ENCODE results near the gene NSF.
"Not testable (repeated sequence)": the region's sequence is repeated elsewhere in the genome, so short reads cannot be mapped to it uniquely, and the experiment has no call there.

DNA sequence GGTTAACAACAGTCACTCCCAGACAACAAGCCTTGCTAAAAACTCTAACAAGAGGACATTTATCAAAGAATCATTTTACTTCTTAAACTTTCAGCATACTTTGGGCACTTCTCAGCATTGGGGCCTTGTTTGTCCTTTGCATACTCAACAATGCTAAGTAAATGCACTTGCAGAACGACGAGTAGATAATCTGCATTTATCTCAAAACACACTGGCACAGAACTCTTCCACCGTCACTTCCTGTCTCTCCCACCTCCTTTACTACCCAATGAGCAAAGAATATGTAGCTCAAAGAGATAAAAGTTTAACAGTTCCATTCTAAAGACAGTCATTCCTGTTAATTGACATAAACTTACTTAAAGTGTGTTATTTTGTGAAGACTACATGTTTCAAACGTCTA is 69.2 kb downstream of the NSF start:
- TF ChIP-seq, protein P1, sequence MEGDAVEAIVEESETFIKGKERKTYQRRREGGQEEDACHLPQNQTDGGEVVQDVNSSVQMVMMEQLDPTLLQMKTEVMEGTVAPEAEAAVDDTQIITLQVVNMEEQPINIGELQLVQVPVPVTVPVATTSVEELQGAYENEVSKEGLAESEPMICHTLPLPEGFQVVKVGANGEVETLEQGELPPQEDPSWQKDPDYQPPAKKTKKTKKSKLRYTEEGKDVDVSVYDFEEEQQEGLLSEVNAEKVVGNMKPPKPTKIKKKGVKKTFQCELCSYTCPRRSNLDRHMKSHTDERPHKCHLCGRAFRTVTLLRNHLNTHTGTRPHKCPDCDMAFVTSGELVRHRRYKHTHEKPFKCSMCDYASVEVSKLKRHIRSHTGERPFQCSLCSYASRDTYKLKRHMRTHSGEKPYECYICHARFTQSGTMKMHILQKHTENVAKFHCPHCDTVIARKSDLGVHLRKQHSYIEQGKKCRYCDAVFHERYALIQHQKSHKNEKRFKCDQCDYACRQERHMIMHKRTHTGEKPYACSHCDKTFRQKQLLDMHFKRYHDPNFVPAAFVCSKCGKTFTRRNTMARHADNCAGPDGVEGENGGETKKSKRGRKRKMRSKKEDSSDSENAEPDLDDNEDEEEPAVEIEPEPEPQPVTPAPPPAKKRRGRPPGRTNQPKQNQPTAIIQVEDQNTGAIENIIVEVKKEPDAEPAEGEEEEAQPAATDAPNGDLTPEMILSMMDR (IDR thresholded peaks at IDR 0.05) = not testable (repeated sequence)
- not testable (repeated sequence) for TF ChIP-seq POLR2A (IDR thresholded peaks at IDR 0.05)

Data from uterus (tissue), 2 donors.